Sigmoid colon (tissue), 7 donors: ENCODE data around the gene ZNF688. TPM values are rescaled to one million over a fixed set of nuclear protein-coding genes. Genes with fewer than 3 reads are reported as not detected.

ENCODE experiments used
- DNase-seq: peaks from one replicate; pipeline ENCODE4 v3.0.0-alpha.2; 2019
- H3K27ac ChIP-seq, 4 donors: fragments of 200-600 bp; sonication (generic); one replicate each; pipeline ENCODE4 v1.5.1; 2016 to 2019; ENCODE audit warnings: mild to moderate bottlenecking in 1 of 4
- H3K27me3 ChIP-seq, 3 donors: fragments of 200-600 bp; sonication (generic); one replicate each; pipeline ENCODE4 v1.5.1; 2019; ENCODE audit warnings: mild to moderate bottlenecking in 1 of 3
- H3K36me3 ChIP-seq, 4 donors: fragments of 200-600 bp; sonication (generic); one replicate each; pipeline ENCODE4 v1.5.1; 2016 to 2019
- H3K4me1 ChIP-seq, 4 donors: fragments of 200-600 bp; sonication (generic); one replicate each; pipeline ENCODE4 v1.5.1; 2017 to 2019
- H3K4me3 ChIP-seq, 4 donors: fragments of 200-600 bp; sonication (generic); one replicate each; pipeline ENCODE4 v1.5.1; 2017 to 2019; ENCODE audit warnings: mild to moderate bottlenecking in 2 of 4, moderate library complexity in 1 of 4
- H3K9me3 ChIP-seq, 4 donors: fragments of 200-600 bp in 3 of 4; sonication (generic) in 3 of 4; one replicate each; pipeline versions ENCODE4 v1.5.1 to v1.6.1; 2013 to 2019
- CTCF ChIP-seq, 4 experiments: fragments of 450-650 bp in 3 of 4; fragments of 200-600 bp in 1 of 4; IDR thresholded peaks; one replicate each; pipeline ENCODE4 v1.5.1; 2016 to 2019; ENCODE audit warnings: antibody characterized with exemption in 4 of 4, mild to moderate bottlenecking in 3 of 4, moderate library complexity in 2 of 4
- EP300 ChIP-seq, 4 donors: sonication (generic); formaldehyde crosslinking; IDR thresholded peaks; one replicate each; pipeline ENCODE4 v1.6.1; 2017; ENCODE audit warnings: antibody characterized with exemption in 4 of 4
- POLR2A ChIP-seq, 2 donors: fragments of 450-650 bp; IDR thresholded peaks; one replicate each; pipeline ENCODE4 v1.6.1; 2016; ENCODE audit warnings: antibody characterized with exemption in 2 of 2, mild to moderate bottlenecking in 2 of 2, moderate library complexity in 2 of 2
- POLR2AphosphoS5 ChIP-seq, 4 donors: sonication (generic); formaldehyde crosslinking; IDR thresholded peaks; one replicate each; pipeline ENCODE4 v1.6.1; 2017; ENCODE audit warnings: antibody characterized with exemption in 4 of 4
- WGBS, 2 donors: extraction: QIAGEN DNeasy Blood & Tissue Kit; methylation state at CpG; one replicate each; pipeline ENCODE4 v1.1.7; 2013; 5-methylcytosine and 5-hydroxymethylcytosine counted together
- intact Hi-C: fragments of 100-400 bp; cut with DNase I; formaldehyde crosslinking; loops from one replicate; pipeline ENCODE4 v1.15.1; 2023
- polyA plus RNA-seq, 3 donors: library from polyadenylated mRNA; stranded (reverse); fragments of 200-250 nt; gene quantifications; one replicate each; pipeline ENCODE4 v1.2.3, GENCODE V29; 2013
- small RNA-seq, 3 donors: library from RNA; depleted of rRNA; stranded (forward); fragments of <200 nt; gene quantifications; one replicate each; pipeline ENCODE3, GENCODE V24; 2016
- total RNA-seq, 4 donors: library from RNA; depleted of rRNA; stranded (reverse); fragments of >200 nt; gene quantifications; one replicate each; pipeline ENCODE4 v1.1.0, GENCODE V29; 2016
- donor health status: healthy with polysubstance abuse.
- donor health status: Bipolar disorder and iron deficiency.
- donor health status: healthy.

Gene ZNF688
- total and polyA plus RNA-seq, 7 donors: 16.7 to 32.8 (median 22.8) TPM

GRCh38 chr16:30521476-30521872, 50.0 kb downstream of the ZNF688 start:
- TF ChIP-seq CTCF (IDR thresholded peaks at IDR 0.05) (no peak), POLR2AphosphoS5 (IDR thresholded peaks at IDR 0.05) (no peak), EP300 (IDR thresholded peaks at IDR 0.05) (no peak), POLR2A (IDR thresholded peaks at IDR 0.05) (no peak)
- intact Hi-C loops: no loop called here
- Histone ChIP-seq H3K36me3 (peaks cover 0 to 8% (median 0%) of the 10 kb centered on the region in 4 donors), H3K4me1 (peaks cover 0 to 15% (median 6%) of the 10 kb centered on the region in 4 donors), H3K4me3 (no peak overlapping the region), H3K9me3 (no peaks in the 10 kb centered on the region), H3K27ac (no peak overlapping the region), H3K27me3 (no peaks in the 10 kb centered on the region)
- WGBS, 2 donors: 90 to 95% methylated on average over 7 of the region's 7 CpGs
- DNase-seq: no peak

Small RNA genes lying within 50 kb of the gene (small RNA-seq; reads per million reads assigned to genes)
- gene AC093249.4: 0 reads per million in 3 donors

Other genes with a start within 250 kb of the ZNF688 start
- gene CD2BP2, start 216.4 kb downstream of the ZNF688 start, total RNA-seq: 10 to 100 TPM; 29.9 to 57.3 (median 43.0) TPM
- 10 to 100 TPM; 45.0 to 51.8 (median 48.0) TPM for gene CD2BP2, start 216.4 kb downstream of the ZNF688 start, polyA plus RNA-seq
- gene TBC1D10B, start 201.2 kb downstream of the ZNF688 start, total RNA-seq: 10 to 100 TPM; 14.5 to 25.2 (median 19.2) TPM
- gene TBC1D10B, start 201.2 kb downstream of the ZNF688 start, polyA plus RNA-seq: 10 to 100 TPM; 24.6 to 38.3 (median 25.0) TPM
- gene MYL11, start 196.9 kb downstream of the ZNF688 start, total RNA-seq: not detected
- gene MYL11, start 196.9 kb downstream of the ZNF688 start, polyA plus RNA-seq: not detected
- gene SEPTIN1, start 189.2 kb downstream of the ZNF688 start, total RNA-seq: 1 to 10 TPM in 3 of 4 donors, under 1 TPM in 1; 0.82 to 5.8 (median 1.9) TPM
- gene SEPTIN1, start 189.2 kb downstream of the ZNF688 start, polyA plus RNA-seq: 10 to 100 TPM in 1 of 3 donors, 1 to 10 TPM in 2; 1.2 to 46.6 (median 2.4) TPM
- gene ZNF48, start 176.3 kb downstream of the ZNF688 start, total RNA-seq: 10 to 100 TPM in 3 of 4 donors, 1 to 10 TPM in 1; 8.1 to 12.8 (median 11.4) TPM
- gene ZNF48, start 176.3 kb downstream of the ZNF688 start, polyA plus RNA-seq: 1 to 10 TPM; 2.4 to 5.9 (median 2.8) TPM
- 10 to 100 TPM; 17.4 to 30.7 (median 20.3) TPM for gene ZNF771, start 164.1 kb downstream of the ZNF688 start, total RNA-seq
- 1 to 10 TPM; 2.5 to 5.2 (median 3.0) TPM for gene ZNF771, start 164.1 kb downstream of the ZNF688 start, polyA plus RNA-seq
- 10 to 100 TPM; 10.5 to 19.9 (median 16.5) TPM for gene DCTPP1, start 141.7 kb downstream of the ZNF688 start, total RNA-seq
- gene DCTPP1, start 141.7 kb downstream of the ZNF688 start, polyA plus RNA-seq: 100 to 1,000 TPM; 140 to 175 (median 156) TPM
- 10 to 100 TPM; 25.0 to 32.3 (median 25.3) TPM for gene SEPHS2, start 125.8 kb downstream of the ZNF688 start, total RNA-seq
- 100 to 1,000 TPM in 2 of 3 donors, 10 to 100 TPM in 1; 80.5 to 213 (median 175) TPM for gene SEPHS2, start 125.8 kb downstream of the ZNF688 start, polyA plus RNA-seq
- 1 to 10 TPM; 1.1 to 3.8 (median 2.6) TPM for gene ITGAL, start 99.0 kb downstream of the ZNF688 start, total RNA-seq
- 10 to 100 TPM in 1 of 3 donors, 1 to 10 TPM in 1, under 1 TPM in 1; 0.60 to 20.7 (median 2.8) TPM for gene ITGAL, start 99.0 kb downstream of the ZNF688 start, polyA plus RNA-seq
- 10 to 100 TPM; 32.4 to 55.9 (median 42.7) TPM for gene ZNF768, start 45.1 kb downstream of the ZNF688 start, total RNA-seq
- gene ZNF768, start 45.1 kb downstream of the ZNF688 start, polyA plus RNA-seq: 10 to 100 TPM; 46.2 to 61.0 (median 54.8) TPM
- 10 to 100 TPM; 10.3 to 15.5 (median 13.1) TPM for gene ZNF747, start 36.9 kb downstream of the ZNF688 start, total RNA-seq
- gene ZNF747, start 36.9 kb downstream of the ZNF688 start, polyA plus RNA-seq: 10 to 100 TPM in 1 of 3 donors, 1 to 10 TPM in 2; 6.0 to 12.0 (median 8.3) TPM
- gene ZNF764, start 13.3 kb downstream of the ZNF688 start, total RNA-seq: 1 to 10 TPM; 6.1 to 8.6 (median 8.1) TPM
- 1 to 10 TPM; 3.5 to 7.7 (median 4.8) TPM for gene ZNF764, start 13.3 kb downstream of the ZNF688 start, polyA plus RNA-seq
- 10 to 100 TPM in 1 of 4 donors, 1 to 10 TPM in 3; 5.9 to 19.9 (median 7.9) TPM for gene ZNF785, start 14.0 kb upstream of the ZNF688 start, total RNA-seq
- 1 to 10 TPM in 2 of 3 donors, under 1 TPM in 1; 0.92 to 9.5 (median 2.4) TPM for gene ZNF785, start 14.0 kb upstream of the ZNF688 start, polyA plus RNA-seq
- 10 to 100 TPM in 1 of 4 donors, 1 to 10 TPM in 3; 7.9 to 10.3 (median 9.8) TPM for gene ZNF689, start 38.7 kb upstream of the ZNF688 start, total RNA-seq
- gene ZNF689, start 38.7 kb upstream of the ZNF688 start, polyA plus RNA-seq: 1 to 10 TPM; 3.6 to 5.2 (median 4.9) TPM
- 10 to 100 TPM; 20.8 to 37.5 (median 29.4) TPM for gene PRR14, start 79.2 kb upstream of the ZNF688 start, total RNA-seq
- 10 to 100 TPM; 28.8 to 51.4 (median 38.4) TPM for gene PRR14, start 79.2 kb upstream of the ZNF688 start, polyA plus RNA-seq
- gene FBRS, start 86.7 kb upstream of the ZNF688 start, total RNA-seq: 10 to 100 TPM; 12.5 to 29.6 (median 22.7) TPM
- gene FBRS, start 86.7 kb upstream of the ZNF688 start, polyA plus RNA-seq: 10 to 100 TPM; 26.4 to 61.6 (median 30.0) TPM
- gene SRCAP, start 127.5 kb upstream of the ZNF688 start, total RNA-seq: 10 to 100 TPM; 13.2 to 39.1 (median 23.4) TPM
- 10 to 100 TPM in 1 of 3 donors, 1 to 10 TPM in 2; 2.4 to 37.3 (median 9.0) TPM for gene SRCAP, start 127.5 kb upstream of the ZNF688 start, polyA plus RNA-seq
- gene PHKG2, start 176.7 kb upstream of the ZNF688 start, total RNA-seq: 10 to 100 TPM; 20.1 to 28.5 (median 23.7) TPM
- 10 to 100 TPM; 19.2 to 45.0 (median 23.8) TPM for gene PHKG2, start 176.7 kb upstream of the ZNF688 start, polyA plus RNA-seq
- 1 to 10 TPM in 3 of 4 donors, under 1 TPM in 1; 0.82 to 2.8 (median 1.7) TPM for gene CFAP119, start 190.3 kb upstream of the ZNF688 start, total RNA-seq
- gene CFAP119, start 190.3 kb upstream of the ZNF688 start, polyA plus RNA-seq: 10 to 100 TPM in 1 of 3 donors, 1 to 10 TPM in 1, not detected in 1; 3.7 to 11.9 TPM
- gene RNF40, start 190.6 kb upstream of the ZNF688 start, total RNA-seq: 10 to 100 TPM; 48.1 to 53.9 (median 49.6) TPM
- gene RNF40, start 190.6 kb upstream of the ZNF688 start, polyA plus RNA-seq: 10 to 100 TPM; 34.8 to 79.3 (median 48.6) TPM
- gene ZNF629, start 215.5 kb upstream of the ZNF688 start, total RNA-seq: 10 to 100 TPM in 2 of 4 donors, 1 to 10 TPM in 2; 8.4 to 12.1 (median 10.3) TPM
- gene ZNF629, start 215.5 kb upstream of the ZNF688 start, polyA plus RNA-seq: 1 to 10 TPM; 3.0 to 6.9 (median 3.5) TPM